Activated CD8-positive, alpha-beta T cell treated with anti-CD3 and anti-CD28 coated beads for 36 hours (primary cell): ENCODE data around the gene OGFOD1. TPM values are rescaled to one million over a fixed set of nuclear protein-coding genes. Genes with fewer than 3 reads are reported as not detected.

Experiments used
- ATAC-seq: fragments of 200-7000 bp; cut with Tn5 transposase; one replicate; pipeline ENCODE4 v1.10.0; 2021; ENCODE audit warnings: mild to moderate bottlenecking, moderate library complexity
- CTCF ChIA-PET: fragments of 350-600 bp; sonication (Branson Sonifier 250); formaldehyde crosslinking; loops from one replicate; lab custom pipeline; 2021; ENCODE audit warnings: antibody characterized with exemption; lab: Charles Lee
- POLR2A ChIA-PET: fragments of 350-600 bp; sonication (Branson Sonifier 250); formaldehyde crosslinking; loops from one replicate; lab custom pipeline; 2021; ENCODE audit warnings: antibody characterized with exemption; lab: Charles Lee
- DNase-seq: peaks from one replicate; pipeline ENCODE4 v3.0.0-alpha.2; 2020
- H3K27ac Mint-ChIP-seq: one replicate; pipeline ENCODE4 v1.8.0; 2021; ENCODE audit warnings: mild to moderate bottlenecking, mixed read lengths
- H3K27me3 Mint-ChIP-seq: one replicate; pipeline ENCODE4 v1.8.0; 2021; ENCODE audit warnings: mixed read lengths
- H3K36me3 Mint-ChIP-seq: one replicate; pipeline ENCODE4 v1.8.0; 2021; ENCODE audit warnings: low read depth, mixed read lengths
- H3K4me1 Mint-ChIP-seq: one replicate; pipeline ENCODE4 v1.8.0; 2021; ENCODE audit warnings: low read depth, mixed read lengths
- H3K4me3 Mint-ChIP-seq: one replicate; pipeline ENCODE4 v1.8.0; 2021; ENCODE audit warnings: mild to moderate bottlenecking, moderate library complexity, mixed read lengths
- H3K9me3 Mint-ChIP-seq: one replicate; pipeline ENCODE4 v1.8.0; 2021; ENCODE audit warnings: mixed read lengths
- intact Hi-C: fragments of 100-400 bp; cut with micrococcal nuclease; formaldehyde crosslinking; loops from one replicate; pipeline ENCODE4 v1.10.0; 2022
- total RNA-seq, 2 experiments: library from RNA; stranded (reverse); gene quantifications; one replicate each; pipeline ENCODE4 v1.2.3, GENCODE V29; 2021
- TF ChIP-seq, protein P1 (sequence below): fragments of 200-600 bp; IDR thresholded peaks from one replicate; pipeline ENCODE4 v1.8.0; 2022; ENCODE audit warnings: antibody characterized with exemption, mild to moderate bottlenecking

OGFOD1 gene
- total RNA-seq, 2 experiments from 2014 or later: 51.0 to 59.2 TPM

DNA sequence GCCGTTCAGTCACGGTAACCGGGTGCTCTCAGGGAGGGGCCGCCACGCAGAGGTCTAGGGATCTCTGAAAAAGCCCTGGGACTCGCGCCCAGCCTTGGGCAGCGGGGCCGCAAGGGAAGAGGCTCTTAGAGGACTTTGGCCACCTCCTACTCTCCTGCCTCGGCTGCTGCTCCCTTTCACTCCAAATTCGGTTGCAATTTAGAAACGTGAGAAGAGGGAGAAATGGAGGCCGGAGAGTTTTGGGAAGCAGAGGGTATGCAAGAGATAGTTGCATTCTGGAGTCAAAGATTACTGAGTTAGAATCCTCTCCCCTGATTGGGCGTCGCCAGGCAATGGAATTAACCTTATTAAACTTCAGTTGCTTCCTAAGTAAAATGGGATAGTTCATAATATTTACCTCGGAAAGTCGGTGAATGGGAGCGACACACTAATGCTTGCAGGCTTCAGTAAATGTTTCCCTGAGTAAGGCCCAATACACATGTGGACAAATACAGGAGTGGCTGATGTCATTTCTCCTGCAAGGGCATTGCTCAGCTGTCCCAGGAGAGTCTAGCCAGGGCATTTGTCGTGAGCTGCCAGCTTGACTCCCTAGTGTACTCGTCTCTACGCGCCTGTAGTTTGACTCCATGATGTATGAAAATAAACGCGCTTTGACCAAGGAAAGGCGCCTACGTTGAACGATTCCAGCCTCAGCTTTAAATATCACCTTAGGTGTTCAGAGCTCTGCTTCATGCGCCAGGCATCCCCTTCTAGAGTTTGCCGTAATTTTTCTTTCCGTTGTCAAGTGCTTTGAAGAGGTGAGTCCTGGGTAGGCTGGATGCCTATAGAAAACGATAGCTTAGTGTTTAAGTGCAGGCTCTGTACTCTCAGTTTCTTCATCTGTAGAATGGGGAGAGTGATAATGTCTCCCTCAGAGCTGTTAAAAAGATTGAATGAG lies 667 bp downstream of the OGFOD1 start:
- DNase-seq (peak; percentile 17), ATAC-seq (peak; percentile 32)
- TF ChIP-seq, protein P1, sequence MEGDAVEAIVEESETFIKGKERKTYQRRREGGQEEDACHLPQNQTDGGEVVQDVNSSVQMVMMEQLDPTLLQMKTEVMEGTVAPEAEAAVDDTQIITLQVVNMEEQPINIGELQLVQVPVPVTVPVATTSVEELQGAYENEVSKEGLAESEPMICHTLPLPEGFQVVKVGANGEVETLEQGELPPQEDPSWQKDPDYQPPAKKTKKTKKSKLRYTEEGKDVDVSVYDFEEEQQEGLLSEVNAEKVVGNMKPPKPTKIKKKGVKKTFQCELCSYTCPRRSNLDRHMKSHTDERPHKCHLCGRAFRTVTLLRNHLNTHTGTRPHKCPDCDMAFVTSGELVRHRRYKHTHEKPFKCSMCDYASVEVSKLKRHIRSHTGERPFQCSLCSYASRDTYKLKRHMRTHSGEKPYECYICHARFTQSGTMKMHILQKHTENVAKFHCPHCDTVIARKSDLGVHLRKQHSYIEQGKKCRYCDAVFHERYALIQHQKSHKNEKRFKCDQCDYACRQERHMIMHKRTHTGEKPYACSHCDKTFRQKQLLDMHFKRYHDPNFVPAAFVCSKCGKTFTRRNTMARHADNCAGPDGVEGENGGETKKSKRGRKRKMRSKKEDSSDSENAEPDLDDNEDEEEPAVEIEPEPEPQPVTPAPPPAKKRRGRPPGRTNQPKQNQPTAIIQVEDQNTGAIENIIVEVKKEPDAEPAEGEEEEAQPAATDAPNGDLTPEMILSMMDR: no peak
- Mint-ChIP-seq H3K4me3 (peak overlapping the region; percentile 80), H3K9me3 (no peaks in the 10 kb centered on the region), H3K27me3 (no peaks in the 10 kb centered on the region), H3K36me3 (peaks cover 53% of the 10 kb centered on the region), H3K27ac (peak overlapping the region; percentile 92), H3K4me1 (peaks cover 43% of the 10 kb centered on the region)
- ChIA-PET POLR2A (interaction anchor here (0.6 to 1.8 kb wide), 8 partner anchors 14 to 97 kb away, joined by 3 to 5 read pairs (median 4); no protein-coding TSS in a partner anchor), CTCF (interaction anchor here (1.0 to 1.8 kb wide), 4 partner anchors 8 to 257 kb away, joined by 3 to 5 read pairs (median 4); no protein-coding TSS in a partner anchor)
- intact Hi-C loops: no loop called here

- intact Hi-C loops: no loop called here
- no peak overlapping the region for H3K27ac Mint-ChIP-seq
- H3K4me1 Mint-ChIP-seq: peaks cover 9% of the 10 kb centered on the region
Measured at GRCh38 chr16:56457927-56458470, 6.6 kb downstream of the OGFOD1 start.

GRCh38 chr16:56460101-56460500 lies 8.7 kb downstream of the OGFOD1 start:
- CTCF ChIA-PET: interaction anchor here (1.1 to 1.9 kb wide), 3 partner anchors 9 to 38 kb away, joined by 3 to 5 read pairs (median 3); partner anchors contain the start of genes NUDT21 and OGFOD1
- no peak overlapping the region for H3K4me3 Mint-ChIP-seq
- H3K36me3 Mint-ChIP-seq: peaks cover 58% of the 10 kb centered on the region
- POLR2A ChIA-PET: interaction anchor here (0.8 to 0.9 kb wide), 2 partner anchors 10 to 60 kb away, joined by 3 read pairs; partner anchors contain the start of gene BBS2
- DNase-seq: no peak
- no peak for ATAC-seq
- H3K27ac Mint-ChIP-seq: no peak overlapping the region
- H3K27me3 Mint-ChIP-seq: no peaks in the 10 kb centered on the region
- no peaks in the 10 kb centered on the region for H3K9me3 Mint-ChIP-seq
- peaks cover 5% of the 10 kb centered on the region for H3K4me1 Mint-ChIP-seq
- TF ChIP-seq, protein P1: no peak
- intact Hi-C loops: no loop called here

More at GRCh38 chr16:56457927-56458470, 6.6 kb downstream of the OGFOD1 start:
- DNase-seq (no peak), ATAC-seq (no peak)
- peaks cover 58% of the 10 kb centered on the region for H3K36me3 Mint-ChIP-seq
- H3K27me3 Mint-ChIP-seq: no peaks in the 10 kb centered on the region
- H3K9me3 Mint-ChIP-seq: no peaks in the 10 kb centered on the region
- TF ChIP-seq, protein P1: no peak
- no peak overlapping the region for H3K4me3 Mint-ChIP-seq
- ChIA-PET CTCF (no interaction called here), POLR2A (interaction anchor here (1.4 kb wide), 1 partner anchor 12 kb away, joined by 3 read pairs; no protein-coding TSS in a partner anchor)

DNA sequence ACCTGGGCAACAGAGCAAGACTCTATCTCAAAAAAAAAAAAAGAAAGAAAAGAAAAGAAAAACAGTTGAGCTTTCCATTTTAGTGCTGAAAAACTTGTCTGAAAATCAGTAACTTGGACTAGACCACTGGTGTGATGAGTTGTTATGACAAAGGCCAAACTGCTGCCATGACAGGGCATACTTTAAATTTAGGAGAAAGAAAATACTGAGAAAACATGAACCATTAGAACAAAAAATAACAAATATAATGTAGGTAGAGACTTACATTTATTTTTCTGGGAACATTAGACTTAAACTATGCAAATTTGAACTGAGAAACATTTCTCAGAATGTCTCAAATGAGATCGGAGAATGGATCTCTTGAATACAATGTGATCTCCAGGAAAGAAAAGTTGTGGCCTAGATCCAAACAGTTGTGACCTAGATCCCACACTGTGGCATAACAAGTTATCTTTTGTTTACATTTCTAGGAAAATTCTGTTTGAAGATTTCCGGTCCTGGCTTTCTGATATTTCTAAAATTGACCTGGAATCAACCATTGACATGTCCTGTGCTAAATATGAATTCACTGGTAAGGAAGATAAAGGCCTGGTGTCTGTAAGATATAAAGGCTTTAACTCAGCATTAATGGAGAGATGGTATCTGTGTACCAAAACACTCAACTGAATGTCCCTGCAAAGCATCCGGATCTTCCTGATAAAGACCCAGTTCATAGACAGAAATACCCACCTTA lies 10.9 kb downstream of the OGFOD1 start:
- no peak for ATAC-seq

More for the DNA sequence above, 10.9 kb downstream of the OGFOD1 start:
- H3K27ac Mint-ChIP-seq: no peak overlapping the region
- H3K27me3 Mint-ChIP-seq: no peaks in the 10 kb centered on the region
- peaks cover 53% of the 10 kb centered on the region for H3K36me3 Mint-ChIP-seq
- TF ChIP-seq, protein P1: no peak
- no peaks in the 10 kb centered on the region for H3K9me3 Mint-ChIP-seq
- intact Hi-C loops: no loop called here
- POLR2A ChIA-PET: no interaction called here
- peaks cover 2% of the 10 kb centered on the region for H3K4me1 Mint-ChIP-seq
- no peak overlapping the region for H3K4me3 Mint-ChIP-seq
- no peak for DNase-seq
- CTCF ChIA-PET: no interaction called here
